Measurements from ENCODE around the gene UNC45B. TPM values are rescaled to one million over a fixed set of nuclear protein-coding genes. Genes with fewer than 3 reads are reported as not detected.
A peak's percentile ranks its signal among the peaks of the same experiment; 100 is the strongest.

The UNC45B gene
- polyA plus RNA-seq, 1 donor (not counting 4 experiments of a cell fraction or from before 2014, with no cell fraction given), result 0.03 TPM

DNA sequence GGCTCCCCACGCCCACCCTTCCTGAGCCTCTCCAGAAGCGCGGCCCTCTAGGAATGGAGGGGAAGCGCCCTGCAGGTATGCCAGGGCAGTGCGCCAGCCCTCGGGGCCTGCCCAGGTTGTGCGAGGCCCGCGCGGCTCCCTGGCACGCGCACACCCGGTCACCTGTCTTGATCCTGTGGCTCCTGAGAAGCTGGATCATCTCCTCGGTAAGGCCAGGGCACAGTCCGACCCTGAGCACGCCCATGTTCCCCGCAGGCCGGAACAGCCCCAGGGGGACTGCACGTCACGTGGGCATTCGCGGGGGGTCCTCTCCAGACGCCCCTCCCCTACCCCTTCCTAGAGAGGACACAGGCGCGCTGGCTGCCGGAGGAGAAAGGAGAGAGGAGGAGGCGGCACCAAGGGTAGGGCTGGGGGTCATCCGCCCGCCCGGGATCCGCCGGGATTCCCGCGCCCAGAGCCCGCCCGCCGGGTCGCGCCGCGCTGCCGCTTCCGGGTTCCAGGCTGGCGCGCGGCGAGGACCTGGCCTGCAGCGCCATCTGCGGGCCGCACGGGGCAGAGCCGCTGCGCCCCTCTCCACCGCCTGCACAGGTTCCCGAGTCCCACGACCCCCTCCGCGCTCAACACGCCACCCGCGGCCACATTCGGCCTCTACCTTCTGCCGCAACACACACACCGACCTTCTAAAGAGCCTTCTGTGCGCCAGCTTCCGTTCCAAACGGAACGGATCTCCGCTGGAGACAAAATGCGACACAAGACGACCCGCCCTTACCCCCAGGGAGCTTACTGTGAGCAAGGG is 28.0 kb upstream of the UNC45B start, which contains the start of gene RAD51D:
RAD51D (minus strand) TSS at position 491 of the 796 bp plus-strand sequence; CDS start at position 244, 247 bp downstream.
- TF ChIP-seq, protein P1, sequence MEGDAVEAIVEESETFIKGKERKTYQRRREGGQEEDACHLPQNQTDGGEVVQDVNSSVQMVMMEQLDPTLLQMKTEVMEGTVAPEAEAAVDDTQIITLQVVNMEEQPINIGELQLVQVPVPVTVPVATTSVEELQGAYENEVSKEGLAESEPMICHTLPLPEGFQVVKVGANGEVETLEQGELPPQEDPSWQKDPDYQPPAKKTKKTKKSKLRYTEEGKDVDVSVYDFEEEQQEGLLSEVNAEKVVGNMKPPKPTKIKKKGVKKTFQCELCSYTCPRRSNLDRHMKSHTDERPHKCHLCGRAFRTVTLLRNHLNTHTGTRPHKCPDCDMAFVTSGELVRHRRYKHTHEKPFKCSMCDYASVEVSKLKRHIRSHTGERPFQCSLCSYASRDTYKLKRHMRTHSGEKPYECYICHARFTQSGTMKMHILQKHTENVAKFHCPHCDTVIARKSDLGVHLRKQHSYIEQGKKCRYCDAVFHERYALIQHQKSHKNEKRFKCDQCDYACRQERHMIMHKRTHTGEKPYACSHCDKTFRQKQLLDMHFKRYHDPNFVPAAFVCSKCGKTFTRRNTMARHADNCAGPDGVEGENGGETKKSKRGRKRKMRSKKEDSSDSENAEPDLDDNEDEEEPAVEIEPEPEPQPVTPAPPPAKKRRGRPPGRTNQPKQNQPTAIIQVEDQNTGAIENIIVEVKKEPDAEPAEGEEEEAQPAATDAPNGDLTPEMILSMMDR (optimal IDR thresholded peaks at IDR 0.05 in 1 of 3, IDR thresholded peaks at IDR 0.05 in 1 of 3, conservative IDR thresholded peaks at IDR 0.05 in 1 of 3; ENCODE audit: extremely low read depth in 1 of 3, insufficient read depth in 2 of 3, low read length in 3 of 3), result peak; percentile 64 to 94 (median 85)
- TF ChIP-seq EZH2 (IDR thresholded peaks at IDR 0.05; ENCODE audit: low read length), result no peak
- DNase-seq (ENCODE audit: low read depth, low spot score), result no peak
- H3K9me1 ChIP-seq (ENCODE audit: control insufficient read depth, extremely low read depth, insufficient read depth, low read length), result no peaks in the 10 kb centered on the region
- H3K27ac ChIP-seq (ENCODE audit: control insufficient read depth, insufficient read depth, low read length), result peak within 1 kb of the TSS; percentile 71
- peak within 1 kb of the TSS; percentile 58 to 78 (median 77) for H3K4me3 ChIP-seq (ENCODE audit: control insufficient read depth in 2 of 3, extremely low read depth in 1 of 3, insufficient read depth in 2 of 3, low read depth in 1 of 3, low read length in 3 of 3)
- H3K4me1 ChIP-seq (ENCODE audit: control insufficient read depth, extremely low read depth, insufficient read depth, low read length), result peaks cover 17% of the 10 kb centered on the region
- H3K9ac ChIP-seq (ENCODE audit: control insufficient read depth, extremely low read depth, insufficient read depth, low read length), result peak within 1 kb of the TSS; percentile 88
- H3K79me2 ChIP-seq (ENCODE audit: control insufficient read depth, insufficient read depth, low read length), result peaks cover 2% of the 10 kb centered on the region
- peaks cover 0 to 3% of the 10 kb centered on the region in 2 experiments for H3K36me3 ChIP-seq (ENCODE audit: control insufficient read depth in 2 of 2, extremely low read depth in 1 of 2, insufficient read depth in 2 of 2, low read length in 2 of 2)
- no peaks in the 10 kb centered on the region for H4K20me1 ChIP-seq (ENCODE audit: control insufficient read depth, extremely low read depth, insufficient read depth, low read length)
- no peak for FAIRE-seq
- no peaks in the 10 kb centered on the region for H3K27me3 ChIP-seq (ENCODE audit: control insufficient read depth, extremely low read depth, insufficient read depth, low read length)
- H3K4me2 ChIP-seq (ENCODE audit: control insufficient read depth, extremely low read depth, insufficient read depth, low read depth, low read length), result peak within 1 kb of the TSS; percentile 94
- no peaks in the 10 kb centered on the region for H3K9me3 ChIP-seq (ENCODE audit: control insufficient read depth, low read depth, low read length)
- H2AFZ ChIP-seq (ENCODE audit: control insufficient read depth, low read length), result peak within 1 kb of the TSS; percentile 99
- dilution Hi-C loops (cut with MboI; ENCODE audit: extremely low pct_ligation_motif_present, low sequenced_read_pairs), result no loop called here

DNA sequence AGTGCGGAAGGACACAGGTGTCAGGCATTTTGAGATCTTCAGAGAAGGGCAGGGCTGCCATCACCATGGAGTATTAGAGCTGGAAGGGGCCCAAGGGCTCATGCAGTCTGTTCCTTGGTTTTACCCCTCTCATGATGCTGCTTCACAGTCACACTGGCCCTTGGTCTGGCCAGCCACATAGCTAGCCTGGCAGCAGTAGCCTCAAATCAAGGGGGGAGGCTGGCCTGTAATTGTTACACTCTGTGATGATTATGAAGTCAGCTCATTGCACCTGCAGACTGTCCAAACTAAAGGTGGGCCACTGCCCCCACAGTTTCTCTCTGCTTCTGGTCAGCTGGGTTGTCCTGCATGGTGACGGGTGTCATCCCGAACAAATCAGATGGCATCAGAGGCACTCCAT is 26.3 kb upstream of the UNC45B start, which contains the start of gene FNDC8:
FNDC8 (plus strand) TSS at position 301 of the 400 bp plus-strand sequence; CDS start at position 380, 79 bp downstream.
- H3K4me1 ChIP-seq (ENCODE audit: control insufficient read depth, extremely low read depth, insufficient read depth, low read length), result peaks cover 10% of the 10 kb centered on the region
- H3K79me2 ChIP-seq (ENCODE audit: control insufficient read depth, insufficient read depth, low read length), result no peaks in the 10 kb centered on the region
- H3K27ac ChIP-seq (ENCODE audit: control insufficient read depth, insufficient read depth, low read length), result no peak within 1 kb of the TSS
- H2AFZ ChIP-seq (ENCODE audit: control insufficient read depth, low read length), result no peak within 1 kb of the TSS
- dilution Hi-C loops (cut with MboI; ENCODE audit: extremely low pct_ligation_motif_present, low sequenced_read_pairs), result no loop called here
- FAIRE-seq (no peak), DNase-seq (ENCODE audit: low read depth, low spot score) (no peak)
- no peaks in the 10 kb centered on the region for H3K36me3 ChIP-seq (ENCODE audit: control insufficient read depth in 2 of 2, extremely low read depth in 1 of 2, insufficient read depth in 2 of 2, low read length in 2 of 2)
- H3K9ac ChIP-seq (ENCODE audit: control insufficient read depth, extremely low read depth, insufficient read depth, low read length), result no peak within 1 kb of the TSS
- no peaks in the 10 kb centered on the region for H3K27me3 ChIP-seq (ENCODE audit: control insufficient read depth, extremely low read depth, insufficient read depth, low read length)
- H4K20me1 ChIP-seq (ENCODE audit: control insufficient read depth, extremely low read depth, insufficient read depth, low read length), result no peaks in the 10 kb centered on the region
- H3K9me3 ChIP-seq (ENCODE audit: control insufficient read depth, low read depth, low read length), result no peaks in the 10 kb centered on the region
- no peak within 1 kb of the TSS for H3K4me2 ChIP-seq (ENCODE audit: control insufficient read depth, extremely low read depth, insufficient read depth, low read depth, low read length)
- H3K4me3 ChIP-seq (ENCODE audit: control insufficient read depth in 2 of 3, extremely low read depth in 1 of 3, insufficient read depth in 2 of 3, low read depth in 1 of 3, low read length in 3 of 3), result no peak within 1 kb of the TSS
- TF ChIP-seq, protein P1 (optimal IDR thresholded peaks at IDR 0.05 in 1 of 3, IDR thresholded peaks at IDR 0.05 in 1 of 3, conservative IDR thresholded peaks at IDR 0.05 in 1 of 3; ENCODE audit: extremely low read depth in 1 of 3, insufficient read depth in 2 of 3, low read length in 3 of 3), result no peak
- TF ChIP-seq EZH2 (IDR thresholded peaks at IDR 0.05; ENCODE audit: low read length), result no peak
- H3K9me1 ChIP-seq (ENCODE audit: control insufficient read depth, extremely low read depth, insufficient read depth, low read length), result no peaks in the 10 kb centered on the region
